GM12873 (cell line): Measurements from ENCODE around the gene PPP1R3D.

Source experiments
- TF ChIP-seq, protein P1 (sequence below): IDR thresholded peaks from 2 replicates; pipeline ENCODE4 v1.5.1; 2012; ENCODE audit warnings: low read depth, mild to moderate bottlenecking, moderate library complexity, low read length, control low read depth; ENCODE audit not compliant: insufficient read depth; ENCODE audit errors: missing control alignments

Gene PPP1R3D

DNA sequence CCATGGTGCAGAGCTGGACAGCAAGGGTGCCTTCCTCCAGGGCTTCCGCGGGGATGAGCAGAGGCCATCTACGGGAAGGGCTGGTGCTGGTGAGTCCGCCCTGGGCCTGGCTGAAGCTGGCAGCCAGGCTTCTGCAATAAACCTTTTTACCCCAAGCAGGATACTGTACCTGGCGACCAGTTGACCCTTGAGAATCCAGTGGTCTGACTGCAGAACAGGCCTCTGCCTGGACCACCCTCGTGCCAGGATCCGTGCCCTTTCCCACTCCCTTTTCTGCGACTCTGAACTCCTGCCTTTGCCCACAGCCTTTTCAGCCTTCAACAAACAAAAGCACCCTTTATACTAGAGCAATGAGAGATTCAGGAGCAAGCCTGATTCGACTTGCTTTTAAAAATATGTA, 37.0 kb upstream of the PPP1R3D start:
- TF ChIP-seq, protein P1, sequence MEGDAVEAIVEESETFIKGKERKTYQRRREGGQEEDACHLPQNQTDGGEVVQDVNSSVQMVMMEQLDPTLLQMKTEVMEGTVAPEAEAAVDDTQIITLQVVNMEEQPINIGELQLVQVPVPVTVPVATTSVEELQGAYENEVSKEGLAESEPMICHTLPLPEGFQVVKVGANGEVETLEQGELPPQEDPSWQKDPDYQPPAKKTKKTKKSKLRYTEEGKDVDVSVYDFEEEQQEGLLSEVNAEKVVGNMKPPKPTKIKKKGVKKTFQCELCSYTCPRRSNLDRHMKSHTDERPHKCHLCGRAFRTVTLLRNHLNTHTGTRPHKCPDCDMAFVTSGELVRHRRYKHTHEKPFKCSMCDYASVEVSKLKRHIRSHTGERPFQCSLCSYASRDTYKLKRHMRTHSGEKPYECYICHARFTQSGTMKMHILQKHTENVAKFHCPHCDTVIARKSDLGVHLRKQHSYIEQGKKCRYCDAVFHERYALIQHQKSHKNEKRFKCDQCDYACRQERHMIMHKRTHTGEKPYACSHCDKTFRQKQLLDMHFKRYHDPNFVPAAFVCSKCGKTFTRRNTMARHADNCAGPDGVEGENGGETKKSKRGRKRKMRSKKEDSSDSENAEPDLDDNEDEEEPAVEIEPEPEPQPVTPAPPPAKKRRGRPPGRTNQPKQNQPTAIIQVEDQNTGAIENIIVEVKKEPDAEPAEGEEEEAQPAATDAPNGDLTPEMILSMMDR = no peak

DNA sequence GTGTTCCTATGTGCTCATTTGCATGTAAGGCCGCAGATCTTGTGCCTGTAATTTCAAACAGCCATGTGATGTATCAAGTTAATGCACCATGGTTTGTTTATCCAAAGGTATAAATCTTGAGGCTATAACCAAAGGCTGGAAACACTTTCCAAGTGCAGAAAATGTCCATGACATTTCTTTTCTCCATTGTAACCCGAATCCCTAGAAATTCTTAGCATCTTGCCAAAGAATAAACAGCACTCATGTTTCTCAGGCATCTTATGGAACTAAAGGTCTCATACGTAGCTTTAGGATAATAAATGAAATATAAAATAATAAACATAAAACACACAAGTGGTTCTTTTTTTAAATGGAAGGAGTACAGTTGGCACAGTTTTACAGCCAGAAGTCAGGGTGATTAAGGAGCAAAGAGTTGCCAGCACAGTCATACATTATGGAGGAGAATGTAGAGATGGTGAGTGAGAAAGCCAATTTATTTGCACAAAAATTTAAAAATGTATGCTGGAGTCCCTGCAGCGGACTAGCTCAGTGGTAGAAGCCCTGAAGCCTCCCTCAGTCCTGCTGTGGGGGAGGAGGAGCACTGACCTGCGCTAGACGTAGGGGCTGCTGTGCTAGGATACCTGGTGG, 36.2 kb upstream of the PPP1R3D start:
- TF ChIP-seq, protein P1 = no peak

DNA sequence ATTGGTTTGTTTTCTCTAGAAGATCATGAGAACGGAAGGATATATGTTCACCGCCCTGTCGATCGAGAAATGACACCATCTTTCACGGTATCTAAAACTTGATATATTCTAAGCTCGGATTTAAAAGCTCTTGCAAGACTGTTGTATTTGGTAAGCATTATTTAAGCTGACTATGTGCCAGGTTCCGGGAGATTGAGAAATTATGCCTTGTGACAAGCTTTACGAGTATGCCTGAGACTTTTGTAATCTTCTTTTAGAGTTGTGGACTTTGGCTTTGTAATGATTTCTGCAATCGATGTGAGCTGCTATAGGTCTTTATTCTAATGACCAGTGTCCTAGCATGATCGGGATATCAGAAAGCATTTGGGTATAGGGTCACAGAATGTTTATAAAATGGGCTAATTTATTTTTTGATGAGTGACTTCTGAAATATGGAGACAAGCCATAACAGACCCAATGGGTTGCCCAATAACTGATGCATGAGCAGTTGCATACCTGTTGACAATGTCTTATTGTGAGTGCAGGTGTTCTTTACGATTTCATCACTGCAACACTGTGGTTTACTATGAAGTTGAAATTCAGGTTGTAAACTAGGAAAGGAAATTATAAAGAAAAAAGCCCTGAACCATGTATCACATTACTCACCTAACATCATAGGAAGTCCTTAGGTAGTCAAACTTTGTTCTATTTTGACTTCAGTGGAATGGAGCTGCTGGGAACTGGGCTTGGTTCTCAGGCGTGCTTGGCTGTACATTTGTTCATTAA, 32.1 kb upstream of the PPP1R3D start:
- TF ChIP-seq, protein P1 = no peak

DNA sequence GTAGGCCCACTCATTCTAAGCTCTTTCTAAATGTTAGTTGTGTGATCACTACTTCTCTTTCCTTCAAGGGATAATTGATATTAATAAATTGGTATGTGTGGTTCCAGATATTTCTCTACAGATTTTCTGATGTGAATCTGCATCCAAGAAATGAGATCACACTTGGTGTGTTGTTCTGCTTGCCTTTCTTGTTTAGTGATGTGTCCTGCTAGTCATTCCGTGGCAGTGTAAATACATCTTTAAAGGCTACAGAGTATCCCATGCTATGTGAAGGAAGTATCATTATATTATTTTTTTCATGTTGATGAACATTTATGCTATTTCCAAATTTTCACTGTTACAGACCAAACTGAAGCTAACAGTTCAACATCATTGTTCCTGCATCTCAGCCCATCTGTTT, 31.3 kb upstream of the PPP1R3D start:
- TF ChIP-seq, protein P1 = no peak

DNA sequence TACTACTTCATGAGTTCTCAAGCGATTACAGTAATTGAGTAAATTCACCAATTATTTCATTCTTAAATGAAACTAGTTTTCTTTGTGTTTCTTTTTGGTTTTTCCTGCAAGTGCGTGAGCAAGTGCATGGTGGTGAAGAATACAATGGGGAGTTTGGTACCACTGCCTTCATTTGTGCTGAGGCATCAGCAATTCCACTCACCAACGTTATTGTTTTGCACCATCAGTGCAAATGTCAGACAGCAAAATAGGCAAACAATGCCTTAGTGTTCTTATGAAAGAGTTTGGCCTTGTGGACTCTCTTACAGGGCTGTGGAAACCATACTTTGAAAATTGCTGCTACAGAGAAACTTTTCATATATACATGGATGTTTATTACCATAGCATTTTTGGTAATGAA, 26.3 kb upstream of the PPP1R3D start:
- TF ChIP-seq, protein P1 = no peak

DNA sequence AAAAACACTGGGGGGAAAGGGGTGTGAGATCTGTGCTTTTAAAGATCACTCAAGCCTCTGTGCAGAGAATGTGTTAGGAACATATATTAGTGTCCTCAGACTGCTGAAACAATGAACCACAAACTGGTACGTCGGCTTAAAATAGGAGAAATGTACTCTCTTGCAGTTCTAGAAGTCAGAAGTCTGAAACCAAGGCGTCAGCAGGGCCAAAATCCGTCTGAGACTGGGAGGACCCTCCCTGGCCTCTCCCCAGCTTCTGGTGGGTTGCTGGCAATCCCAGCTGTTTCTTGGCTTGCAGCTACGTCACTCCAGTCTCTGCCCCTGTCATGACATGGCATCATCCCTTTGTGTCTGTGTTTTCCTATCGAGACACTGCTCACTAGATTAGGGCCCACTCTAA, 22.1 kb upstream of the PPP1R3D start:
- TF ChIP-seq, protein P1 = no peak

DNA sequence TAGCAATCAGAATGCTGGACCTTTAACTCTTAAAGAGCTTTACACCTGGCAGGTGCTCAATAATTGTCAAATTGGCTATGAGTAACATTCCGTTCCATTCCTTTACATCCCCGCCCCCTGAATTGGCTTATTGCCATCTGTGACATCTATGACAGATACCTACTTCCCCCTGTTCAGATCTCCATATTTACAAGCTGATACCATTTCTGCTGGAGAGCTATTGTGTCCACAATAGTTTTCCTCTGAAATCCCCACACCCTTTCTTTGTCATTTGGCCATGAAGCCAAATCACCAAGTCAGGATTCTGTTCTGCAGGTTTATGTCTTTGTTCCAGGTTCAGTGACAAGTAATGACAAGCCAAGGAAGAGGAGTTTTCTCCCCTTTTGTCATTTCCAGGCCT, 21.3 kb upstream of the PPP1R3D start:
- TF ChIP-seq, protein P1 = no peak
